KMS-11 (cell line): ENCODE measurements around the gene PHACTR1.

ENCODE experiments used
- H2AFZ ChIP-seq: fragments of 200-600 bp; sonication (generic); 2 replicates; pipeline ENCODE4 v1.6.1; 2016; ENCODE audit warnings: antibody characterized with exemption, mixed run types, low read depth
- H3K27ac ChIP-seq: fragments of 200-600 bp; sonication (generic); 2 replicates; pipeline ENCODE4 v1.6.1; 2016; ENCODE audit warnings: mild to moderate bottlenecking, mixed run types
- H3K27me3 ChIP-seq: fragments of 200-600 bp; sonication (generic); 2 replicates; pipeline ENCODE4 v1.6.1; 2017; ENCODE audit warnings: mild to moderate bottlenecking, low read depth, mixed run types, moderate library complexity; ENCODE audit not compliant: insufficient read depth
- H3K36me3 ChIP-seq: fragments of 200-600 bp; sonication (generic); 2 replicates; pipeline ENCODE4 v1.6.1; 2017; ENCODE audit warnings: mild to moderate bottlenecking, mixed run types; ENCODE audit not compliant: insufficient read depth
- H3K4me1 ChIP-seq: fragments of 200-600 bp; sonication (generic); 2 replicates; pipeline ENCODE4 v1.6.1; 2016; ENCODE audit warnings: mild to moderate bottlenecking, low read depth, mixed run types; ENCODE audit not compliant: poor library complexity, severe bottlenecking
- H3K4me2 ChIP-seq: fragments of 200-600 bp; sonication (generic); 2 replicates; pipeline ENCODE4 v1.7.0; 2016; ENCODE audit warnings: mild to moderate bottlenecking, mixed run types
- H3K4me3 ChIP-seq: fragments of 200-600 bp; sonication (generic); IDR thresholded peaks from 2 replicates; pipeline ENCODE4 v1.6.1; 2017; ENCODE audit warnings: low read depth, low read length, mixed read lengths; ENCODE audit not compliant: insufficient read depth
- H3K79me2 ChIP-seq: fragments of 200-600 bp; sonication (generic); 2 replicates; pipeline ENCODE4 v1.6.1; 2016; ENCODE audit warnings: low read depth, mixed run types; ENCODE audit not compliant: insufficient read depth
- H3K9ac ChIP-seq: fragments of 200-600 bp; sonication (generic); 2 replicates; pipeline ENCODE4 v1.6.1; 2016; ENCODE audit warnings: mild to moderate bottlenecking, mixed run types
- H4K20me1 ChIP-seq: fragments of 200-600 bp; sonication (generic); 2 replicates; pipeline ENCODE4 v1.6.1; 2016; ENCODE audit warnings: mild to moderate bottlenecking, mixed run types; ENCODE audit not compliant: insufficient read depth
- CTCF ChIP-seq: fragments of 200-600 bp; sonication (generic); conservative IDR thresholded peaks from 2 replicates; pipeline ENCODE4 v1.6.1; 2017; ENCODE audit warnings: low read depth, mild to moderate bottlenecking, antibody characterized with exemption, low read length, moderate library complexity, mixed read lengths

The PHACTR1 gene

GRCh38 chr6:13217206-13217905 lies 500.8 kb downstream of the PHACTR1 start:
- no peaks in the 10 kb centered on the region for H3K27me3 ChIP-seq
- H2AFZ ChIP-seq, result no peak overlapping the region
- no peaks in the 10 kb centered on the region for H4K20me1 ChIP-seq
- no peak for TF ChIP-seq CTCF
- H3K9ac ChIP-seq, result no peak overlapping the region
- no peak overlapping the region for H3K27ac ChIP-seq
- H3K79me2 ChIP-seq, result no peaks in the 10 kb centered on the region
- H3K4me2 ChIP-seq, result no peak overlapping the region
- H3K36me3 ChIP-seq, result no peaks in the 10 kb centered on the region
- H3K4me1 ChIP-seq, result peaks cover 10% of the 10 kb centered on the region
- H3K4me3 ChIP-seq, result no peak overlapping the region

DNA sequence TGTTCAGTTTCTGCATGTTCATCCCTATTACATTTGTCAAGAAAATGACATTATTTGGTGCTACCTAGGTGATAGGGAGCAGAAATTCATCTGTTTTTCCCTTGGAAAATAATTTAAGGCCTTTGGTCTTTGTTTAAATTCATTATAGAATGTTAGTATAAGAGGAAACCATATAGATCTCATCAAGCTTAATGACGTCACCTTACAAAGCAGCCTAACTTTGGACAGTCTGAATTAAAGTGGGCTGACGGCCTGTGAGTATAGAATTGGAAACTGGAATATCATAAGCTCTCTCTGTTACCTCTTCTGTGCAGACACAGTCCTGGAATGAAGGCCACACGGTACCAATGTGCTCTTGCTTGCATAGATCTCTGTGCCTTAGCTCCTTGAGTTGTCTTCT lies 503.7 kb downstream of the PHACTR1 start:
- H3K4me1 ChIP-seq, result peaks cover 10% of the 10 kb centered on the region
- no peak overlapping the region for H3K27ac ChIP-seq
- no peaks in the 10 kb centered on the region for H3K79me2 ChIP-seq
- H4K20me1 ChIP-seq, result no peaks in the 10 kb centered on the region
- no peak for TF ChIP-seq CTCF
- H3K4me3 ChIP-seq, result no peak overlapping the region
- no peaks in the 10 kb centered on the region for H3K27me3 ChIP-seq
- no peak overlapping the region for H2AFZ ChIP-seq
- no peaks in the 10 kb centered on the region for H3K36me3 ChIP-seq
- no peak overlapping the region for H3K4me2 ChIP-seq
- H3K9ac ChIP-seq, result no peak overlapping the region

- Histone ChIP-seq H3K4me1 (peaks cover 10% of the 10 kb centered on the region), H3K27ac (no peak overlapping the region), H2AFZ (no peak overlapping the region), H3K27me3 (no peaks in the 10 kb centered on the region), H4K20me1 (no peaks in the 10 kb centered on the region), H3K36me3 (no peaks in the 10 kb centered on the region), H3K4me3 (no peak overlapping the region), H3K4me2 (no peak overlapping the region), H3K79me2 (no peaks in the 10 kb centered on the region), H3K9ac (no peak overlapping the region)
- TF ChIP-seq CTCF, result no peak
Observed at GRCh38 chr6:13222048-13222447, 505.5 kb downstream of the PHACTR1 start.

- Histone ChIP-seq H3K4me3 (no peak overlapping the region), H3K9ac (no peak overlapping the region), H4K20me1 (no peaks in the 10 kb centered on the region), H3K27ac (no peak overlapping the region), H3K36me3 (no peaks in the 10 kb centered on the region), H3K4me1 (no peaks in the 10 kb centered on the region), H3K4me2 (no peak overlapping the region), H3K27me3 (no peaks in the 10 kb centered on the region), H2AFZ (no peak overlapping the region), H3K79me2 (no peaks in the 10 kb centered on the region)
- no peak for TF ChIP-seq CTCF
Observed at GRCh38 chr6:13226071-13226470, 509.5 kb downstream of the PHACTR1 start.
